Activated T-helper 2 cell treated with anti-CD3 and anti-CD28 coated beads, Interferon-gamma antibody, Interleukin-2, Interleukin-4, amounts not matched to agents 10 μg/mL and 5 μg/mL and 100 μg/mL, durations not matched to agents 14 hours and 24 hours and 36 hours (primary cell): ENCODE results near the gene CATSPER1. TPM values are rescaled to one million over a fixed set of nuclear protein-coding genes. Genes with fewer than 3 reads are reported as not detected.
"Not testable (repeated sequence)": the region's sequence is repeated elsewhere in the genome, so short reads cannot be mapped to it uniquely, and the experiment has no call there.

ENCODE experiments used
- DNase-seq: peaks from one replicate; pipeline ENCODE4 v3.0.0; 2021; ENCODE audit warnings: low spot score
- H3K27ac Mint-ChIP-seq: one replicate; pipeline ENCODE4 v1.8.0; 2021; ENCODE audit warnings: mixed read lengths
- H3K27me3 Mint-ChIP-seq: one replicate; pipeline ENCODE4 v1.8.0; 2021; ENCODE audit warnings: low read depth, mixed read lengths
- H3K36me3 Mint-ChIP-seq: one replicate; pipeline ENCODE4 v1.8.0; 2021; ENCODE audit warnings: low read depth, mixed read lengths
- H3K4me1 Mint-ChIP-seq: one replicate; pipeline ENCODE4 v1.8.0; 2021; ENCODE audit warnings: low read depth, mixed read lengths
- H3K4me3 Mint-ChIP-seq: one replicate; pipeline ENCODE4 v1.8.0; 2021; ENCODE audit warnings: low read depth, mild to moderate bottlenecking, moderate library complexity, mixed read lengths
- H3K9me3 Mint-ChIP-seq: one replicate; pipeline ENCODE4 v1.8.0; 2021; ENCODE audit warnings: mixed read lengths
- intact Hi-C: fragments of 100-400 bp; cut with micrococcal nuclease; formaldehyde crosslinking; loops from one replicate; pipeline ENCODE4 v1.15.1; 2023
- total RNA-seq: library from RNA; stranded (reverse); gene quantifications from 2 replicates; pipeline ENCODE4 v1.2.3, GENCODE V29; 2022

CATSPER1 gene
- total RNA-seq, 1 donor from 2014 or later = 0.46 TPM

GRCh38 chr11:66012946-66013761 lies 13.1 kb downstream of the CATSPER1 start:
- intact Hi-C loops = no loop called here
- Mint-ChIP-seq H3K9me3 (no peaks in the 10 kb centered on the region), H3K27me3 (peaks cover 19% of the 10 kb centered on the region), H3K36me3 (no peaks in the 10 kb centered on the region), H3K4me1 (peaks cover 3% of the 10 kb centered on the region), H3K27ac (no peak overlapping the region), H3K4me3 (no peak overlapping the region)
- DNase-seq = no peak

- no peaks in the 10 kb centered on the region for H3K36me3 Mint-ChIP-seq
- DNase-seq = no peak
- no peak overlapping the region for H3K4me3 Mint-ChIP-seq
Observed at GRCh38 chr11:66012371-66012945, 13.8 kb downstream of the CATSPER1 start.

GRCh38 chr11:66011785-66012303 lies 14.4 kb downstream of the CATSPER1 start, which contains the start of gene CST6:
TSS of gene CST6 (plus strand) at chr11:66012008. CDS start at chr11:66012045, 37 bp downstream.
- H3K36me3 Mint-ChIP-seq = no peaks in the 10 kb centered on the region
- intact Hi-C loops = no loop called here
- H3K27ac Mint-ChIP-seq = no peak within 1 kb of the TSS
- H3K27me3 Mint-ChIP-seq = peaks cover 19% of the 10 kb centered on the region
- DNase-seq = no peak
- H3K4me1 Mint-ChIP-seq = no peaks in the 10 kb centered on the region
- no peak within 1 kb of the TSS for H3K4me3 Mint-ChIP-seq
- no peaks in the 10 kb centered on the region for H3K9me3 Mint-ChIP-seq

More at GRCh38 chr11:66012371-66012945, 13.8 kb downstream of the CATSPER1 start:
- H3K27me3 Mint-ChIP-seq = peaks cover 19% of the 10 kb centered on the region
- intact Hi-C loops = no loop called here
- peaks cover under 1% of the 10 kb centered on the region for H3K4me1 Mint-ChIP-seq
- no peaks in the 10 kb centered on the region for H3K9me3 Mint-ChIP-seq
- no peak overlapping the region for H3K27ac Mint-ChIP-seq

- intact Hi-C loops = no loop called here
- H3K27ac Mint-ChIP-seq = no peak overlapping the region
- H3K9me3 Mint-ChIP-seq = no peaks in the 10 kb centered on the region
- no peak overlapping the region for H3K4me3 Mint-ChIP-seq
- no peaks in the 10 kb centered on the region for H3K36me3 Mint-ChIP-seq
- H3K27me3 Mint-ChIP-seq = peaks cover 19% of the 10 kb centered on the region
- DNase-seq = no peak
- H3K4me1 Mint-ChIP-seq = no peaks in the 10 kb centered on the region
Observed at GRCh38 chr11:66011239-66011784, 15.0 kb downstream of the CATSPER1 start.

GRCh38 chr11:66010036-66010435 lies 16.2 kb downstream of the CATSPER1 start:
- H3K36me3 Mint-ChIP-seq, H3K9me3 Mint-ChIP-seq, DNase-seq, H3K4me1 Mint-ChIP-seq, intact Hi-C loops, H3K27ac Mint-ChIP-seq, H3K4me3 Mint-ChIP-seq: not testable (repeated sequence)
- H3K27me3 Mint-ChIP-seq = peaks cover 19% of the 10 kb centered on the region

- H3K9me3 Mint-ChIP-seq = no peaks in the 10 kb centered on the region
- no peak for DNase-seq
- no peak overlapping the region for H3K4me3 Mint-ChIP-seq
- intact Hi-C loops = no loop called here
- peaks cover 4% of the 10 kb centered on the region for H3K4me1 Mint-ChIP-seq
- H3K27ac Mint-ChIP-seq = no peak overlapping the region
- H3K36me3 Mint-ChIP-seq = peaks cover 23% of the 10 kb centered on the region
- H3K27me3 Mint-ChIP-seq = peaks cover 17% of the 10 kb centered on the region
Observed at GRCh38 chr11:66008468-66009101, 17.7 kb downstream of the CATSPER1 start.

- no peak overlapping the region for H3K27ac Mint-ChIP-seq
- intact Hi-C loops = no loop called here
- H3K36me3 Mint-ChIP-seq = peaks cover 29% of the 10 kb centered on the region
- peaks cover 15% of the 10 kb centered on the region for H3K27me3 Mint-ChIP-seq
- no peak for DNase-seq
- peaks cover 7% of the 10 kb centered on the region for H3K4me1 Mint-ChIP-seq
- no peak overlapping the region for H3K4me3 Mint-ChIP-seq
- H3K9me3 Mint-ChIP-seq = no peaks in the 10 kb centered on the region
Observed at GRCh38 chr11:66008095-66008467, 18.2 kb downstream of the CATSPER1 start.

- H3K36me3 Mint-ChIP-seq = peaks cover 36% of the 10 kb centered on the region
- DNase-seq = no peak
- H3K4me1 Mint-ChIP-seq = peaks cover 9% of the 10 kb centered on the region
- no peaks in the 10 kb centered on the region for H3K9me3 Mint-ChIP-seq
- intact Hi-C loops = no loop called here
- peaks cover 10% of the 10 kb centered on the region for H3K27me3 Mint-ChIP-seq
- H3K27ac Mint-ChIP-seq = no peak overlapping the region
- no peak overlapping the region for H3K4me3 Mint-ChIP-seq
Observed at GRCh38 chr11:66007201-66007634, 19.1 kb downstream of the CATSPER1 start.

- Mint-ChIP-seq H3K27me3 (peaks cover 9% of the 10 kb centered on the region), H3K27ac (no peak overlapping the region), H3K4me1 (peaks cover 9% of the 10 kb centered on the region), H3K4me3 (no peak overlapping the region), H3K9me3 (no peaks in the 10 kb centered on the region), H3K36me3 (peaks cover 40% of the 10 kb centered on the region)
- intact Hi-C loops = no loop called here
- no peak for DNase-seq
Observed at GRCh38 chr11:66006891-66007176, 19.4 kb downstream of the CATSPER1 start.

GRCh38 chr11:66006134-66006890 lies 20.0 kb downstream of the CATSPER1 start:
- Mint-ChIP-seq H3K9me3 (no peaks in the 10 kb centered on the region), H3K4me3 (no peak overlapping the region), H3K27ac (no peak overlapping the region), H3K4me1 (peaks cover 9% of the 10 kb centered on the region), H3K27me3 (peaks cover 6% of the 10 kb centered on the region), H3K36me3 (peaks cover 44% of the 10 kb centered on the region)
- intact Hi-C loops = no loop called here
- DNase-seq = no peak

GRCh38 chr11:66004186-66004585 lies 22.1 kb downstream of the CATSPER1 start:
- intact Hi-C loops = loop anchor here (5.0 kb wide), 1 partner anchor 292 kb away; the partner anchor contains the start of gene KAT5
- Mint-ChIP-seq H3K4me3 (peak overlapping the region; percentile 98), H3K4me1 (peaks cover 18% of the 10 kb centered on the region), H3K27me3 (no peaks in the 10 kb centered on the region), H3K27ac (no peak overlapping the region), H3K36me3 (peaks cover 61% of the 10 kb centered on the region), H3K9me3 (no peaks in the 10 kb centered on the region)
- DNase-seq = no peak

- Mint-ChIP-seq H3K36me3 (peaks cover 70% of the 10 kb centered on the region), H3K4me3 (peak overlapping the region; percentile 98), H3K9me3 (no peaks in the 10 kb centered on the region), H3K27ac (peak overlapping the region; percentile 76), H3K4me1 (peaks cover 18% of the 10 kb centered on the region), H3K27me3 (no peaks in the 10 kb centered on the region)
- intact Hi-C loops = loop anchor here (5.0 kb wide), 1 partner anchor 291 kb away; the partner anchor contains the start of gene KAT5
- DNase-seq = no peak
Observed at GRCh38 chr11:66003291-66003690, 23.0 kb downstream of the CATSPER1 start.
